ENCODE measurements around the gene TSPAN3.

The TSPAN3 gene

DNA sequence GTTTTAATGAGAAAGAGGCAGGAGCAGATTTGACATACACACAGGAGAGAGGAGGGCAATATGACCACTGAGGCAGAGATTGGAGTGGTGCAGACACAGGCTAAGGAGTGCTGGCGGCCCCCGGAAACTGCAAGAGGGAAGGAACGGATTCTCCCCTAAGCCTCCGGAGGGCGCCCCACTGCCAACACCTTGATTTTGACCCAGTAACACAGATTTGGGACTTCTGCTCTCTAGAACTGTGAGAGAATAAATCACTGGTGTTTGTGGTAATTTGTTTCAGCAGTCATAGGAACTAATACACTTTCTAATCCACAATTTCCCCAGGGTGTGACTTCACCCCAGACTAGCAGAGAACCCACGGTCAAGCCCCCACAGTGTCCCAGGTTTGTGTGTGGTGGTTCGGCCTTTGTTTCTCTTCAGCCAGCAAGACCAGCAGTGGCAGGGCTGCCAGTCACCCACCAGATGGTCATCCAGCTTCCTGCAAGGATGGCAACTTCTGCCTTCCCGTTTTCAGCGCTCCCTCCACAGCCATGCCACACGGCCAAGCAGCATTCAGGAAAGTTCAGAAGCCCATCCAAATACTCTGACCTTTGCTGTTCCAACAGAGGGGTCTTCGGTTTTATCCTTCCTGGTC is 23.6 kb upstream of the TSPAN3 start:
- DNase-seq (ENCODE audit: low read depth, low spot score): no peak
- no peak overlapping the region for H3K4me3 ChIP-seq (ENCODE audit: low read depth, low read length)
- ChIA-PET POLR2A (no interaction called here), CTCF (interaction anchor here (2.8 kb wide), 1 partner anchor 7 kb away, joined by 8 read pairs; no protein-coding TSS in a partner anchor)
- TF ChIP-seq, protein P1, sequence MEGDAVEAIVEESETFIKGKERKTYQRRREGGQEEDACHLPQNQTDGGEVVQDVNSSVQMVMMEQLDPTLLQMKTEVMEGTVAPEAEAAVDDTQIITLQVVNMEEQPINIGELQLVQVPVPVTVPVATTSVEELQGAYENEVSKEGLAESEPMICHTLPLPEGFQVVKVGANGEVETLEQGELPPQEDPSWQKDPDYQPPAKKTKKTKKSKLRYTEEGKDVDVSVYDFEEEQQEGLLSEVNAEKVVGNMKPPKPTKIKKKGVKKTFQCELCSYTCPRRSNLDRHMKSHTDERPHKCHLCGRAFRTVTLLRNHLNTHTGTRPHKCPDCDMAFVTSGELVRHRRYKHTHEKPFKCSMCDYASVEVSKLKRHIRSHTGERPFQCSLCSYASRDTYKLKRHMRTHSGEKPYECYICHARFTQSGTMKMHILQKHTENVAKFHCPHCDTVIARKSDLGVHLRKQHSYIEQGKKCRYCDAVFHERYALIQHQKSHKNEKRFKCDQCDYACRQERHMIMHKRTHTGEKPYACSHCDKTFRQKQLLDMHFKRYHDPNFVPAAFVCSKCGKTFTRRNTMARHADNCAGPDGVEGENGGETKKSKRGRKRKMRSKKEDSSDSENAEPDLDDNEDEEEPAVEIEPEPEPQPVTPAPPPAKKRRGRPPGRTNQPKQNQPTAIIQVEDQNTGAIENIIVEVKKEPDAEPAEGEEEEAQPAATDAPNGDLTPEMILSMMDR (IDR thresholded peaks at IDR 0.05; ENCODE audit: insufficient read depth, low read length, missing control alignments): no peak

DNA sequence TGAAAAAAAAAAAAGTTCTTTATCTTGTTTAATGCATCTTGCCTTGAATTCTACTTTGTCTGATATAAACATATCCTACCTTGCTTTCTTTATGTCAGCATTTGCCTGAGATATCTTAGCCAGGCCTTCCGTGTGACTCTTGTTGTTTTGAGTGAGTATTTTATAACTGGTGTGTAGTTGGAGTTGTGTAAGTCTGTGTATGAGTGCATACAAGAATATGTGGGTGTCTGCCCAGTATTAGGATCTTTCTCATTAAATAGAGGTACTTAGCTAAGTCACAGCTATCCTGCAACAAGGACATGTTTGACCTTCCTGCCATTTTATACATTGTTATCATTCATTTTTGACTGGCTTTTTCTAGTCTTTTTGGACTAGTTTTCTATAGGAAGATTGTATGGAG is 22.5 kb upstream of the TSPAN3 start:
- POLR2A ChIA-PET: no interaction called here
- no peak for DNase-seq (ENCODE audit: low read depth, low spot score)
- CTCF ChIA-PET: interaction anchor here (1.2 to 2.8 kb wide), 4 partner anchors 8 to 450 kb away, joined by 3 to 8 read pairs (median 4); no protein-coding TSS in a partner anchor
- TF ChIP-seq, protein P1 (IDR thresholded peaks at IDR 0.05; ENCODE audit: insufficient read depth, low read length, missing control alignments): no peak
- no peak overlapping the region for H3K4me3 ChIP-seq (ENCODE audit: low read depth, low read length)

DNA sequence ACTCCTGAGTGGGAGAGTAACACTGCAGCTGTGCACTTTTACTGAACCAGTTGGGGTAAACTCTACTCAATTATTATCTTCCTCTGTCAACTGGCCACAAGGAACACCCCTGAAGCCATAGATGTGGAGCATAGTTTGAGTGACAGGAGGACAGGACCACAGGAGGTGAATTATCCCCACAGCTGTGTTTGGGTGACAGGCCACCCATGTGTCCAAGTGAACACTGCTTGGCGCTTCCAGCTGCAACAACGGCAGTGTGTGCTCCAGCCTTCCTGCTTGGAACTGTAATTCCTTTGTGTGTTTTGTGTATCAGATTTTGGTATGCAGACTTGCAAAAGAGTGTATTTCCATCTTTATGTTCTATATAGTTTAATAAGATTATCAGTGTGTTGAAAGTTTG is 20.2 kb upstream of the TSPAN3 start:
- H3K4me3 ChIP-seq (ENCODE audit: low read depth, low read length): no peak overlapping the region
- ChIA-PET CTCF (interaction anchor here (1.3 to 1.9 kb wide), 3 partner anchors 10 to 451 kb away, joined by 3 to 4 read pairs (median 3); no protein-coding TSS in a partner anchor), POLR2A (interaction anchor here (1.1 kb wide), 1 partner anchor 10 kb away, joined by 3 read pairs; no protein-coding TSS in a partner anchor)
- DNase-seq (ENCODE audit: low read depth, low spot score): no peak
- TF ChIP-seq, protein P1 (IDR thresholded peaks at IDR 0.05; ENCODE audit: insufficient read depth, low read length, missing control alignments): no peak

DNA sequence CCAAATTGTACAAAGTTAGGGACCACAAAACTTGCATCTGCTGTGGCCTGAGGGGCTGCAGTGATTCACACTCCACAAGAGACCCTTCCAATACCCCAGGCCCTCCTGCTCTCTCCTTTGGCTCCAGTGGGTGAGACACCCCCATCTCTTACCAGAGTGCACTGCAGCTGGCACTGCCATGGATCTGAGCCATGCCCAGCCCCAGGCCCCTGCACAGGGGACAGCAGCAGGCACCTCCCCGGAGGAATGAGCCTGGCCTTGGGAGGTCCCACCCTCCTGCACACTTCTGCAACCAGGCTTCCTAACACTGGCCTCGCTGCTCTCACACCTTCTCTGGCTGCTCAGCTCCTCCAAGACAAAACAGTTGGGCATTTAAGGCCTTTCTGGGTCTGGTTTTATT is 16.3 kb upstream of the TSPAN3 start:
- ChIA-PET POLR2A (no interaction called here), CTCF (interaction anchor here (1.2 kb wide), 1 partner anchor 64 kb away, joined by 3 read pairs; no protein-coding TSS in a partner anchor)
- TF ChIP-seq, protein P1 (IDR thresholded peaks at IDR 0.05; ENCODE audit: insufficient read depth, low read length, missing control alignments): no peak
- no peak overlapping the region for H3K4me3 ChIP-seq (ENCODE audit: low read depth, low read length)
- DNase-seq (ENCODE audit: low read depth, low spot score): no peak

DNA sequence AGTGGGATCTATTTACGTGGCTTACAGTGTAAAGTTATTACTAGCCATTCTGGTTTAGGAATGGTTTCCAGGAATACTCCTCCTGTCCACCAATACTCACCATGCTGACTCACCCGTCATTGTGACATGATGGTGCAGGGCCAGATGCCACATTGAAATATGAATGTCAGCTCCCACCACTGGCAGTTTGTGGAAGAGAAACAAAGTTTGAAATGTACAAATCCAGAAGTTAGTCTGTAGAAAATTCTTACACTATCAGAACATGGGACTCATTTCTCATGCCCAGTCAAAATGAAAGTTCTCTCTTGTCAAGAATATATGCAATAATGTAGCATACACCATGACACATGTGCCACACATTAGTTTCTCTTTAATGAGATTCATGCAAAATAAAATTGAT is 14.4 kb upstream of the TSPAN3 start:
- POLR2A ChIA-PET: interaction anchor here (1.0 kb wide), 1 partner anchor 18 kb away, joined by 3 read pairs; no protein-coding TSS in a partner anchor
- CTCF ChIA-PET: interaction anchor here (1.0 kb wide), 1 partner anchor 8 kb away, joined by 3 read pairs; no protein-coding TSS in a partner anchor
- no peak for DNase-seq (ENCODE audit: low read depth, low spot score)
- TF ChIP-seq, protein P1 (IDR thresholded peaks at IDR 0.05; ENCODE audit: insufficient read depth, low read length, missing control alignments): no peak
- H3K4me3 ChIP-seq (ENCODE audit: low read depth, low read length): no peak overlapping the region

DNA sequence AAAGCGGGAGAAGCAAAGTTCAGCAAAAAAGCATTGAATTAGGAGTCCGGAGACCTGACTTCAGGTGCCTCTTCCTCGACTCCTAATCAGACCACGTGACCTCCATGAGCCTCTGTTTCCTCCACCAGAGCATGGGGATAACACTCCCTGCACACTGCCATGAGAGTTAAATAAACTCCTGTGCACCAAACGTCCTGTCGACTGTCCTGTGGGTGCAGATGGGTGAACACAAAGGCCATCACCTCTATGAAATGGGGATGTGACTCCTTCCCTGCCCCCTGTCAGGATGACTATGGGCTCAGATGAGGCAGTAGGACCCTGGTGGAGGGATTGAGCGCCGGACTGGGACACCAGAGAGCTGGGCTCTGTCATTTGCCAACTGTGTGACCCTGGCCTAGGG is 13.5 kb upstream of the TSPAN3 start:
- CTCF ChIA-PET: interaction anchor here (1.0 kb wide), 1 partner anchor 9 kb away, joined by 3 read pairs; no protein-coding TSS in a partner anchor
- TF ChIP-seq, protein P1 (IDR thresholded peaks at IDR 0.05; ENCODE audit: insufficient read depth, low read length, missing control alignments): no peak
- H3K4me3 ChIP-seq (ENCODE audit: low read depth, low read length): no peak overlapping the region
- DNase-seq (ENCODE audit: low read depth, low spot score): no peak
- POLR2A ChIA-PET: no interaction called here
